Gastrocnemius medialis (tissue), 4 donors: Measurements from ENCODE around the gene RNASEH2A. TPM values are rescaled to one million over a fixed set of nuclear protein-coding genes. Genes with fewer than 3 reads are reported as not detected.

Experiments used
- ATAC-seq, 2 donors: fragments of 150-250 bp; one replicate each; pipeline ENCODE4 v1.9.1; 2016
- DNase-seq, 2 donors: peaks; one replicate each; pipeline ENCODE4 v3.0.0-alpha.2; 2019
- H3K27ac ChIP-seq, 4 donors: fragments of 200-600 bp; sonication (generic); 1 replicate in 1 of 4; 2 replicates in 3 of 4; pipeline ENCODE4 v1.5.1; 2016 to 2018; ENCODE audit warnings: mild to moderate bottlenecking in 2 of 4, moderate library complexity in 1 of 4
- H3K27me3 ChIP-seq, 3 donors: fragments of 200-600 bp; sonication (generic) in 2 of 3; 1 replicate in 1 of 3; 2 replicates in 2 of 3; pipeline versions ENCODE4 v1.5.1 to v1.6.0; 2016 to 2019; ENCODE audit warnings: mild to moderate bottlenecking in 1 of 3, moderate library complexity in 1 of 3
- H3K36me3 ChIP-seq, 2 donors: fragments of 200-600 bp; sonication (generic) in 1 of 2; one replicate each; pipeline ENCODE4 v1.5.1; 2017 to 2018
- H3K4me1 ChIP-seq, 2 donors: fragments of 200-600 bp; sonication (generic) in 1 of 2; one replicate each; pipeline ENCODE4 v1.5.1; 2016 to 2017; ENCODE audit warnings: mild to moderate bottlenecking in 2 of 2
- H3K4me3 ChIP-seq, 4 donors: fragments of 200-600 bp; sonication (generic) in 3 of 4; 1 replicate in 1 of 4; 2 replicates in 3 of 4; pipeline ENCODE4 v1.5.1; 2016 to 2019; ENCODE audit warnings: mild to moderate bottlenecking in 2 of 4
- H3K9me3 ChIP-seq, 3 donors: fragments of 200-600 bp; sonication (generic) in 2 of 3; 1 replicate in 1 of 3; 2 replicates in 2 of 3; pipeline ENCODE4 v1.5.1; 2016 to 2019
- POLR2A ChIP-seq, 2 donors: fragments of 450-650 bp; IDR thresholded peaks; one replicate each; pipeline ENCODE4 v1.6.1; 2017; ENCODE audit warnings: antibody characterized with exemption in 2 of 2, mild to moderate bottlenecking in 2 of 2, moderate library complexity in 2 of 2
- in situ Hi-C, 4 donors: fragments of 200-750 bp; cut with MboI; loops; one replicate each; pipeline versions ENCODE4 v1.15.0 to v1.8.0; 2017; ENCODE audit warnings: low sequenced_read_pairs in 4 of 4
- intact Hi-C: fragments of 100-400 bp; cut with DNase I; formaldehyde crosslinking; loops from one replicate; pipeline ENCODE4 v1.15.1; 2023; ENCODE audit warnings: low total_unique reads
- total RNA-seq, 4 donors: library from RNA; depleted of rRNA; stranded (reverse); fragments of >200 nt; gene quantifications; one replicate each; pipeline versions ENCODE4 v1.1.0 to v1.2.3, GENCODE V29; 2016
- TF ChIP-seq, protein P1 (sequence below), 5 experiments: fragments of 450-650 bp in 3 of 5; fragments of 200-600 bp in 2 of 5; sonication (generic) in 2 of 5; IDR thresholded peaks in 4 of 5; conservative IDR thresholded peaks in 1 of 5; 1 replicate in 4 of 5; 2 replicates in 1 of 5; pipeline ENCODE4 v1.5.1; 2016 to 2019; ENCODE audit warnings: antibody characterized with exemption in 5 of 5, mild to moderate bottlenecking in 3 of 5, moderate library complexity in 3 of 5

Gene RNASEH2A
- total RNA-seq, 4 donors from 2014 or later: 1.0 to 3.9 (median 2.4) TPM

DNA sequence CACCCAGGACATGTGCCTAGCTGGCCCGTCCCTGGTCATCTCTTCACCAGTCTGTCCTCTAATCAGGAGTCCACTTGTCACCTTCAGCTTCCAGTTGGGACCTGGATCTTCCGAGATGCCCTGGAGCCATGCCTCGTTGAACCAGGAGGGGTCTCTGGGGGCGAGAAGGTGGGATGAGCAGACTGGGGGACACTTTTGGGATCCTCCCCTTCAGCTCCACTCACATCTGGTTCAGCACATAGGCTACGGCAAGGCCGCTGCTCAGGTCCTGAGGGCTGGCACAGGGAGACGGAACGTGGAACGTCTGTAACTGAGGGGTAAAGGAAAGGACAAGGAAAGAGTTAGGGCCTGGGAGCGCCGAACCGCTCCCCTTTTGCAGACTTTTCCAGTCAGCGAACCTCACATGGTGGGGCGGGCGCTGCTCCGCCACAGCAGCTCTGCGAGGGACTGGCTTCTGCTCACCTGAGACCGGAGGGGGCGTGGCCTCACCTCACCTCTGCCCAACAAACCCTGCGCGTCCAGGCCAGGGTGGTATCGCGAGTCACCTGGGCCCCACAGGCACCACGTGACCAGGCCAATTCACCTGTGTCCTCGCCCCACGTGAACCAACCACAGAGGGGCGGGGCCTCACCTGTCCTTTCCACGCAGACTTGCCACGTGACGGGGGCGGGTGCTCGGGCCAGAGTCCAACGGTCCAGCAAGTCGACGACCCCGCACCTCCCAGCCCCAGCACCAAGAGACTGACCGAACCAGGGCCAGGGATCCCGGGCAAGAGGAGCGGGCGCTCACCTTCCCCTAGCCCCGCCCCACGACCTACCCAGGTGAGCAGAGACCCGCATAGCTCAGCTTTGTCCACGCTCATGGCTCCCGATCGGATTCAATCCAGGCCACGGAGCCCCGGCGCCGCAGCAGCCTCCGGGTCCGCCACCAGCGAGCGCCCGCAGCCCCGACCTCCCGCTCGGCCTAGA is 31.5 kb upstream of the RNASEH2A start, which contains the start of gene HOOK2:
TSS of gene HOOK2 (minus strand) at position 965 of the 968 bp plus-strand sequence. CDS start at position 862, 103 bp downstream.
- intact Hi-C loops: loop anchor here (1.0 to 10.0 kb wide), 3 partner anchors 9 to 1790 kb away; no protein-coding TSS in a partner anchor
- DNase-seq: peak; percentile 38 to 61

GRCh38 chr19:12777217-12778016 is 29.0 kb upstream of the RNASEH2A start:
- ATAC-seq (peak; percentile 28 to 38), DNase-seq (peak in 1 of 2 donors; percentile 66)
- Histone ChIP-seq H3K36me3 (no peaks in the 10 kb centered on the region), H3K4me1 (peaks cover 44 to 57% of the 10 kb centered on the region in 2 donors), H3K4me3 (peak overlapping the region; percentile 58 to 76 (median 70)), H3K9me3 (no peaks in the 10 kb centered on the region), H3K27ac (peak overlapping the region; percentile 87 to 94 (median 92)), H3K27me3 (no peaks in the 10 kb centered on the region)
- intact Hi-C loops (loop anchor here (1.0 to 10.0 kb wide), 2 partner anchors 19 to 1787 kb away; no protein-coding TSS in a partner anchor), in situ Hi-C loops (no loop called here)
- TF ChIP-seq, protein P1, sequence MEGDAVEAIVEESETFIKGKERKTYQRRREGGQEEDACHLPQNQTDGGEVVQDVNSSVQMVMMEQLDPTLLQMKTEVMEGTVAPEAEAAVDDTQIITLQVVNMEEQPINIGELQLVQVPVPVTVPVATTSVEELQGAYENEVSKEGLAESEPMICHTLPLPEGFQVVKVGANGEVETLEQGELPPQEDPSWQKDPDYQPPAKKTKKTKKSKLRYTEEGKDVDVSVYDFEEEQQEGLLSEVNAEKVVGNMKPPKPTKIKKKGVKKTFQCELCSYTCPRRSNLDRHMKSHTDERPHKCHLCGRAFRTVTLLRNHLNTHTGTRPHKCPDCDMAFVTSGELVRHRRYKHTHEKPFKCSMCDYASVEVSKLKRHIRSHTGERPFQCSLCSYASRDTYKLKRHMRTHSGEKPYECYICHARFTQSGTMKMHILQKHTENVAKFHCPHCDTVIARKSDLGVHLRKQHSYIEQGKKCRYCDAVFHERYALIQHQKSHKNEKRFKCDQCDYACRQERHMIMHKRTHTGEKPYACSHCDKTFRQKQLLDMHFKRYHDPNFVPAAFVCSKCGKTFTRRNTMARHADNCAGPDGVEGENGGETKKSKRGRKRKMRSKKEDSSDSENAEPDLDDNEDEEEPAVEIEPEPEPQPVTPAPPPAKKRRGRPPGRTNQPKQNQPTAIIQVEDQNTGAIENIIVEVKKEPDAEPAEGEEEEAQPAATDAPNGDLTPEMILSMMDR (IDR thresholded peaks at IDR 0.05 in 4 of 5, conservative IDR thresholded peaks at IDR 0.05 in 1 of 5): peak; percentile 93 to 98 (median 96)
- no peak for TF ChIP-seq POLR2A (IDR thresholded peaks at IDR 0.05)

More for the DNA sequence above, 31.5 kb upstream of the RNASEH2A start, which contains the start of gene HOOK2:
- no peaks in the 10 kb centered on the region for H3K36me3 ChIP-seq
- peak in 1 of 2 donors; percentile 0 for ATAC-seq
- no peaks in the 10 kb centered on the region for H3K27me3 ChIP-seq
- peak; percentile 10 to 60 for TF ChIP-seq POLR2A (IDR thresholded peaks at IDR 0.05)
- TF ChIP-seq, protein P1 (IDR thresholded peaks at IDR 0.05 in 4 of 5, conservative IDR thresholded peaks at IDR 0.05 in 1 of 5): no peak
- no peaks in the 10 kb centered on the region for H3K9me3 ChIP-seq
- peaks cover 59 to 67% of the 10 kb centered on the region in 2 donors for H3K4me1 ChIP-seq
- H3K4me3 ChIP-seq: peak within 1 kb of the TSS; percentile 72 to 84 (median 76)
- in situ Hi-C loops: no loop called here
- peak within 1 kb of the TSS; percentile 91 to 96 (median 94) for H3K27ac ChIP-seq

DNA sequence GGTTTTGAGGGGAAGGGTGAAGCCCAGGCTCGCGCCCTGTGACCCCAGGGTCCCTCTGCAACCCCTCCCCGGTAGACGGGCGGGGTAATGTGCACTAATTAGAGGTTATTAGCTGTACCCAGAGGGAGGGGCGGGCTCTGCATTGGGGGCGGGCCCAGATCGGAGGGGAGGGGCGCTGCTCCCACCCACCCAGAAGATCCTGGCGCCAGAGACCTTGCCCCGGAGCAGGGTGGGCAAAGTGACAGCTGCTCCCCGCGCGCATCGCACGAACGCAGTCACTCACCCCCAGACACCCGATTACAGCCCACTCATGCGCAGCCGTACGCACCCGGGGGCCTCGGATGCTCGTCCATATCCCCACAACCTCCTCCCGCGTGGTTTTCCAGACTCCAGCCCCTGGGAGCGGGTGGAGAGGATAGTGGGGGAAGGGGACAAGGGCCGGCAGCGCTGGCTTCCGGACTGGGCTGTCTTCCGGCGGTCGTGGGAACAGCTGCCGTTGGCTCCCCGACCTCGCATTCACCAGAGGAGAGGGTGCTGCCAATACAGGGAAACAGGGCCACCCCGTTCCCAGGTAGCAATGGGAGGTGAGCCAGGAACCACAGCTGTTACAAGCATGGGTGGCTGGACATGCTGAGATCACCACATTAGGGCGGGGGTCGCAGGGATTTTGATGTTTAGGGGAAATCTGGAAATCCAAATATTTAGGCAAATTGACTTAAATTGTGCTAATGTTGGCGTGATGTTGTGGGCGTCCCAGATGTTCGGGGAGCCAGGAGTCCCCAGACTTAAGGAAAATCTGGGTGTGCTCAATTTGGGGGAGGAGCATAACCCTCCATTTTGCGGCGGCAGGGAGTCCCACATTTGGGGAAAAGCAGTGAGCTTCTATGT is 28.1 kb upstream of the RNASEH2A start:
- H3K27ac ChIP-seq: peak overlapping the region; percentile 87 to 94 (median 92)
- in situ Hi-C loops (no loop called here), intact Hi-C loops (loop anchor here (1.0 to 10.0 kb wide), 2 partner anchors 18 to 1787 kb away; no protein-coding TSS in a partner anchor)
- H3K27me3 ChIP-seq: no peaks in the 10 kb centered on the region
- H3K4me3 ChIP-seq: peak overlapping the region; percentile 58 to 76 (median 70)
- TF ChIP-seq, protein P1 (IDR thresholded peaks at IDR 0.05 in 4 of 5, conservative IDR thresholded peaks at IDR 0.05 in 1 of 5): no peak
- TF ChIP-seq POLR2A (IDR thresholded peaks at IDR 0.05): peak; percentile 31 to 43
- peak; percentile 23 to 24 for ATAC-seq
- H3K36me3 ChIP-seq: no peaks in the 10 kb centered on the region
- peaks cover 36 to 56% of the 10 kb centered on the region in 2 donors for H3K4me1 ChIP-seq
- no peaks in the 10 kb centered on the region for H3K9me3 ChIP-seq
- peak in 1 of 2 donors; percentile 66 for DNase-seq

DNA sequence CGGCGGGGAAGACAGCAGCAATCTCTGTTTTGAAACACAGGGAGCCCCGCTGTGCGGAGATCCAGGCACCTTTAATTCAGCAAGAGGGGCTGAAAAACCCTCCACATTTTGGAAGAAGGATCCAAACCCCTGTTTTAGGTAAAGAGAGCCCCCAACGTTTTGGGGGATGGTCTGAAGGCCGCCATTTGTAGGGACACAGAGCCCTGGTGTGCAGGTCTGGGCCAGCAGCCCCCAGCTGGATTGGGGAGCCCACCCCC is 27.6 kb upstream of the RNASEH2A start:
- H3K27ac ChIP-seq: peak overlapping the region; percentile 87 to 94 (median 92)
- ATAC-seq: no peak
- no peak for DNase-seq
- no peak for TF ChIP-seq POLR2A (IDR thresholded peaks at IDR 0.05)
- TF ChIP-seq, protein P1 (IDR thresholded peaks at IDR 0.05 in 4 of 5, conservative IDR thresholded peaks at IDR 0.05 in 1 of 5): no peak
- H3K4me1 ChIP-seq: peaks cover 35 to 56% of the 10 kb centered on the region in 2 donors
- H3K4me3 ChIP-seq: peak overlapping the region in 3 of 4 donors; percentile 58 to 74 (median 65)
- no peaks in the 10 kb centered on the region for H3K27me3 ChIP-seq
- no peaks in the 10 kb centered on the region for H3K9me3 ChIP-seq
- H3K36me3 ChIP-seq: no peaks in the 10 kb centered on the region
- intact Hi-C loops: loop anchor here (1.0 to 10.0 kb wide), 2 partner anchors 17 to 1786 kb away; no protein-coding TSS in a partner anchor
- in situ Hi-C loops: no loop called here
